ENCODE results near the gene TPSG1.
A peak's percentile ranks its signal among the peaks of the same experiment; 100 is the strongest.
"Not testable (repeated sequence)": the region's sequence is repeated elsewhere in the genome, so short reads cannot be mapped to it uniquely, and the experiment has no call there.

The TPSG1 gene

DNA sequence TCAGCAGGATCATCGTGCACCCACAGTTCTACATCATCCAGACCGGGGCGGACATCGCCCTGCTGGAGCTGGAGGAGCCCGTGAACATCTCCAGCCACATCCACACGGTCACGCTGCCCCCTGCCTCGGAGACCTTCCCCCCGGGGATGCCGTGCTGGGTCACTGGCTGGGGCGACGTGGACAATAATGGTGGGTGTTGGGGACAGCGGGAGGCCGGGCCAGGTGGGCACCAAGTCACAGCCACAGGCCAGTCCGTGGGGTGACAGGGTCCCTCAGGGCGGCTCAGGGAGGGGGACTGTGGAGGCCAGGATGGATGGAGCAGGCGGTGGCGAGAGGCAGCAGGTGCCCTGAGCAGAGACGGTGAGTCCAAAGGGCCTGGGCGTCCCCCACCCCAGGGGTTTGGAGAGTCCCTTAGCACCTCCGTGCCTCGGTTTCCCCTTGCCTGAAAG lies 31.8 kb upstream of the TPSG1 start:
- ATAC-seq (no peak), DNase-seq (no peak)

- not testable (repeated sequence) for ATAC-seq, DNase-seq
These were observed 31.3 kb upstream of the TPSG1 start for GRCh38 chr16:1256296-1256873.

DNA sequence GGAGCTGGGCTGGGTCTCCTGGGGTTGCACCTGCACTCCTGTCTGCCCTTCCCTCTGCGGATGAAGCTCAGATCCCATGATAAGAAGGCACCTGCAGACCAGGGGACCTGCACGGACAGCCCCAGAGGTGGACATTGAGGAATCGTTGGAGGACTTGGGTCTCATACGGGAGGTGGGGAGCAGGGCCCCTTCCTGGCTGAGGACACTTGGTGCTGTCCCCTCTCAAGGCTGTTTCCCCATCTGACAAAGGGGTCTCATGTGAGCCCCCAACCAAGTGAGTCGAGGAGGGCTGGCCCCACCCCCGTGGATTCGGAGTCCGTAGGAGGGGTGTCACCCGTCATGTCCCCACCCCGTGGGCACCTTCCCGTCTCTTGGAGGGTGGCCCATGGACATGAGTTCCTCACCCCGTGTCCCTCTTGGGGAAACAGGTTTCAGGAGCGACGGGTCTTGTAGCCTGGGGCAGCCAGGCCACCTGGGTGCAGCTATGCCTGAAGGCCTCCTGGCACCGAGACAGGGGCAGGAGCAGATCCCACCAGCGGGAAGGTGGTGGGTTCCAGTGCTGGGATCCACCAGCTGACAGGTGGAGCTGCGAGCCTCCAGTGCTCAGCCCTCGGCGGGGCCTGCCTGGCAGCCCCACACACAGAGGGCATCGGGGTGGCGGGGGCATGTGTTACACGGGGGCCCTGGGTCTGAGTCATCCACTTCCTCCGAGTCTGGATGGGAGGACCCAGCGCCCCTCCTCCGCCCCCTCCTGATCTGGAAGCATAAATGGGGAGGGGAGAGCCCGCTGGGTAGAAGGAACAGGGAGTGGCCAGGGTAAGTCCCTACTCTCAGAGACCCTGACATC lies 30.4 kb upstream of the TPSG1 start, which contains the start of gene TPSD1:
Gene TPSD1, plus strand, starts transcription at position 794 of the 847 bp plus-strand sequence. CDS start 212 bp downstream, outside the sequence.
- not testable (repeated sequence) for DNase-seq
- peak; percentile 24 for ATAC-seq

- ATAC-seq = not testable (repeated sequence)
- peak; percentile 0 for DNase-seq
These were observed 29.8 kb upstream of the TPSG1 start for GRCh38 chr16:1254821-1255220.

- peak; percentile 26 for ATAC-seq
- not testable (repeated sequence) for DNase-seq
These were observed 28.8 kb upstream of the TPSG1 start for GRCh38 chr16:1253701-1254364.

GRCh38 chr16:1249031-1249755 lies 24.1 kb upstream of the TPSG1 start:
- ATAC-seq = peak; percentile 53
- not testable (repeated sequence) for DNase-seq

GRCh38 chr16:1247903-1248537 lies 23.0 kb upstream of the TPSG1 start:
- ATAC-seq, DNase-seq: not testable (repeated sequence)

- ATAC-seq = no peak
- no peak for DNase-seq
These were observed 20.5 kb upstream of the TPSG1 start for GRCh38 chr16:1245452-1246020.

- DNase-seq (no peak), ATAC-seq (no peak)
These were observed 19.8 kb upstream of the TPSG1 start for GRCh38 chr16:1244881-1245280.

- DNase-seq, ATAC-seq: not testable (repeated sequence)
These were observed 19.1 kb upstream of the TPSG1 start for GRCh38 chr16:1243907-1244850.

DNA sequence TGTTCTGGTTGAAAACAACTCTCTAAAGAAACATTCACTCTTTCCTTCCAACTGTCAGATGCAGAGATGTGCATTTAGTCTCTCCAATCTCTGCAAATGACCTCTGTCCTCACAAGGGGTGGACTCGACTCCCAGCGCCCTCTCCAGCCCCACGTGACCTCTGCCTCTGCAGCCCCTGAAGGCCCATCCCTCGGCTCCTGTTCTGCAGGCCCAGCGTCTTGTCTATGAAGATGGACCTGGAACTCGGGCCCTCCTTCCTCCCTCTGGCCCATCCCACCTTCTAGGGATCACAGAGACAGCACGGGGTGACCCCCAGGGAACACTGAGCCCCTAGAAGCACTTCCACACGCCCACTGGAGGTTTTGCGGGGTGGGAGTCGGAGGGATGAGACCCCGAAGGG lies 18.3 kb upstream of the TPSG1 start:
- not testable (repeated sequence) for ATAC-seq, DNase-seq

DNA sequence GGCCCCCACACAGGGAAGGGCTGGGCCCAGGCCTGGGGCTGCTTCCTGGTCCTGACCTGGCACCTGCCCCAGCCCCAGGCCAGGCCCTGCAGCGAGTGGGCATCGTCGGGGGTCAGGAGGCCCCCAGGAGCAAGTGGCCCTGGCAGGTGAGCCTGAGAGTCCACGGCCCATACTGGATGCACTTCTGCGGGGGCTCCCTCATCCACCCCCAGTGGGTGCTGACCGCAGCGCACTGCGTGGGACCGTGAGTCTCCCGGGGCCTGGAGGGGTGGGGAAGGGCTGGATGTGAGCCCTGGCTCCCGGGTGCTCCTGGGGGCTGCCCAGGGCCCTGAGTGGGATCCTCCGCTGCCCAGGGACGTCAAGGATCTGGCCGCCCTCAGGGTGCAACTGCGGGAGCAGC lies 16.0 kb upstream of the TPSG1 start:
- not testable (repeated sequence) for DNase-seq, ATAC-seq

DNA sequence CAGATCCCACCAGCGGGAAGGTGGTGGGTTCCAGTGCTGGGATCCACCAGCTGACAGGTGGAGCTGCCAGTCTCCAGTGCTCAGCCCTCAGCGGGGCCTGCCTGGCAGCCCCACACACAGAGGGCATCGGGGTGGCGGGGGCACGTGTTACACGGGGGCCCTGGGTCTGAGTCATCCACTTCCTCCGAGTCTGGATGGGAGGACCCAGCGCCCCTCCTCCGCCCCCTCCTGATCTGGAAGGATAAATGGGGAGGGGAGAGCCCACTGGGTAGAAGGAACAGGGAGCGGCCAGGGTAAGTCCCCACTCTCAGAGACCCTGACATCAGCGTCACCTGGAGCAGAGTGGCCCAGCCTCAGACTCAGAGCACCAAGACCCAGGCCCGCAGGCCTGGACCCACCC lies 15.4 kb upstream of the TPSG1 start, which contains the start of gene TPSAB1:
Gene TPSAB1, plus strand, starts transcription at position 270 of the 400 bp plus-strand sequence. CDS start 234 bp downstream, outside the sequence.
- ATAC-seq = not testable (repeated sequence)

DNA sequence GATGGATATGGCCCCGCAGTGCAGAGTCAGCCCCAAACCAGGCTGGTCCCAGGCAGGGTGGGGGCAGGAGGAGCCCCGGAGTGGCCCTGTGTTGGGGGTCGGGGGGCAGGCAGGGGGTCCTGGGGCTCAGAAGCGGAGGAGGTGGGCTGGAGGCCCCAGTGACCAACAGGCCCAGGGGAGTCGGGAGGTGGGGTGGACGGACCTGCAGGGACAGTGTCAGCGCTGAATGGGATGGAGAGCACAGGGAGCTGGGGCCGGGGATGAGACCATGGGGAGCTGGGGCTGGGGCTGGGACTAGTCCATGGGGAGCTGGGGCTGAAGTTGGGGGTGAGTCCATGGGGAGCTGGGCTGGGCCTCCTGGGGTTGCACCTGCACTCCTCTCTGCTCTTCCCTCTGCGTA lies 14.5 kb upstream of the TPSG1 start:
- not testable (repeated sequence) for DNase-seq, ATAC-seq

More for the DNA sequence above, 15.4 kb upstream of the TPSG1 start, which contains the start of gene TPSAB1:
- DNase-seq = not testable (repeated sequence)

- not testable (repeated sequence) for DNase-seq, ATAC-seq
These were observed 13.8 kb upstream of the TPSG1 start for GRCh38 chr16:1238909-1239308.

- no peak for ATAC-seq
- no peak for DNase-seq
These were observed 12.9 kb upstream of the TPSG1 start for GRCh38 chr16:1237990-1238389.

- peak; percentile 56 for ATAC-seq
- DNase-seq = not testable (repeated sequence)
These were observed 11.6 kb upstream of the TPSG1 start for GRCh38 chr16:1236659-1237058.

DNA sequence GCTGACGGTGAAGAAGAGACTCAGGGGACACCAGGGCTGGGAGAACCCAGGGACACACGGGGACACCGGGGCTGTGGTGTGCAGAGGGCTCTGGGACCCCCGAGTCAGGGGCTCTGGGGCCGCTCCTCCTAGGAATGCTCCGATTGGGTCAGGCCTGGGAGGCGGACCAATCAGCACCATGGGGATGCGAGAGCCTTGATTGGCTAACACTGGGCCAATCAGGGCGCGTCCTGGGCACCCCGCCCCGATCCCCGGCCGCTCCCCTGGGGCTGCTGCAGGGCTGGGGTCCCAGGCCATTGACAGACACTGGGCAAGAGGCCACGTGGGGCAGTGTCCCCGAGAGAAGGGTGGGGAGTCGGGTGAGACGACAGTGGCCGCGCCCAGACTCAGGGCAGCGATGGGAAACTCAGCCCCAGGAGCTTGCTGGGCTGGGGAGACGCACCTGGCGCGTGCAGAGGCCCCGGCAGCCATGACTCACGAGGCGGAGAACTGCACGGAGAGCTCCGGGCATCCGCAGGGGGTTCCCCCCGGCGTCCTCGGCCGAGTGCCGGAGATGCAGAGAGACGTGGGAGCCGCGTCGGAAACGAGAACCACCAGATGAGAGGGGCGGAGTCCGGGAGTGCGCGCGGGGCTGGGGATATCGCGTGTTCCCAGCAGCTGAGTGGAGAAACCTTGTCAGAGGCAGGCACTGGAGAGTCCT lies 7.1 kb upstream of the TPSG1 start:
- not testable (repeated sequence) for ATAC-seq, DNase-seq

GRCh38 chr16:1231301-1231700 lies 6.2 kb upstream of the TPSG1 start:
- not testable (repeated sequence) for DNase-seq, ATAC-seq

All from stimulated activated naive CD8-positive, alpha-beta T cell treated with anti-CD3 and anti-CD28 coated beads, Interleukin-15, Interleukin-2, amounts not matched to agents 100 U/mL and 50 U/mL, for 24 hours (primary cell).